GM23338 (cell line): ENCODE data around the gene KIT. TPM values are rescaled to one million over a fixed set of nuclear protein-coding genes. Genes with fewer than 3 reads are reported as not detected.

Experiments used
- ATAC-seq: fragments of 200-7000 bp; cut with Tn5 transposase; 3 replicates; pipeline ENCODE4 v1.9.1; 2020
- DNase-seq: peaks from one replicate; pipeline ENCODE4 v3.0.0-alpha.2; 2015; ENCODE audit warnings: low spot score
- H2AFZ ChIP-seq: fragments of 200-600 bp; sonication (generic); 2 replicates; pipeline ENCODE4 v1.8.0; 2016; ENCODE audit warnings: antibody characterized with exemption, mild to moderate bottlenecking, moderate library complexity
- H3F3A ChIP-seq: fragments of 200-600 bp; sonication (generic); replicated peaks from 2 replicates; pipeline ENCODE4 v1.8.0; 2017; ENCODE audit warnings: antibody characterized with exemption, mixed run types, low read depth
- H3K27ac ChIP-seq: fragments of 200-600 bp; sonication (generic); 2 replicates; pipeline ENCODE4 v1.6.1; 2016; ENCODE audit warnings: low read depth
- H3K27me3 ChIP-seq: fragments of 200-600 bp; sonication (generic); 2 replicates; pipeline ENCODE4 v1.8.0; 2016; ENCODE audit warnings: mild to moderate bottlenecking, mixed run types, moderate library complexity; ENCODE audit not compliant: insufficient read depth
- H3K36me3 ChIP-seq: fragments of 200-600 bp; sonication (generic); 2 replicates; pipeline ENCODE4 v1.8.0; 2016; ENCODE audit warnings: mild to moderate bottlenecking; ENCODE audit not compliant: insufficient read depth
- H3K4me1 ChIP-seq: fragments of 200-600 bp; sonication (generic); 2 replicates; pipeline ENCODE4 v1.8.0; 2016; ENCODE audit warnings: mild to moderate bottlenecking, moderate library complexity; ENCODE audit not compliant: insufficient read depth
- H3K4me2 ChIP-seq: fragments of 200-600 bp; sonication (generic); 2 replicates; pipeline ENCODE4 v1.7.1; 2017; ENCODE audit warnings: mixed run types
- H3K4me3 ChIP-seq: fragments of 200-600 bp; sonication (generic); 2 replicates; pipeline ENCODE4 v1.6.1; 2016; ENCODE audit warnings: mixed run types
- H3K79me2 ChIP-seq: fragments of 200-600 bp; sonication (generic); replicated peaks from 2 replicates; pipeline ENCODE4 v1.8.0; 2017; ENCODE audit warnings: mild to moderate bottlenecking; ENCODE audit not compliant: insufficient read depth
- H3K9me2 ChIP-seq: fragments of 200-600 bp; sonication (generic); 2 replicates; pipeline ENCODE4 v1.8.0; 2017; ENCODE audit not compliant: insufficient read depth
- H4K20me1 ChIP-seq: fragments of 200-600 bp; sonication (generic); replicated peaks from 2 replicates; pipeline ENCODE4 v1.8.0; 2017; ENCODE audit warnings: mild to moderate bottlenecking; ENCODE audit not compliant: insufficient read depth
- H3K27ac Mint-ChIP-seq: 2 replicates; pipeline ENCODE4 v1.8.0; 2020; ENCODE audit warnings: inconsistent platforms, mild to moderate bottlenecking, moderate library complexity, mixed read lengths
- H3K27me3 Mint-ChIP-seq: 3 replicates; pipeline ENCODE4 v1.8.0; 2022; ENCODE audit warnings: low read depth, mild to moderate bottlenecking, moderate library complexity, mixed read lengths, inconsistent platforms; ENCODE audit not compliant: insufficient read depth, poor library complexity
- H3K36me3 Mint-ChIP-seq: 3 replicates; pipeline ENCODE4 v1.8.0; 2021; ENCODE audit warnings: low read depth, mild to moderate bottlenecking, inconsistent platforms, moderate library complexity, mixed read lengths
- H3K4me1 Mint-ChIP-seq: 3 replicates; pipeline ENCODE4 v1.8.0; 2020; ENCODE audit warnings: mild to moderate bottlenecking, inconsistent platforms, mixed read lengths
- H3K4me3 Mint-ChIP-seq: 3 replicates; pipeline ENCODE4 v1.8.0; 2021; ENCODE audit warnings: moderate library complexity, mild to moderate bottlenecking, inconsistent platforms, mixed read lengths
- H3K9me3 Mint-ChIP-seq: 3 replicates; pipeline ENCODE4 v1.8.0; 2020; ENCODE audit warnings: moderate library complexity, mild to moderate bottlenecking, inconsistent platforms, mixed read lengths
- CREB1 ChIP-seq: fragments of 250-450 bp; sonication (Bioruptor Pico); IDR thresholded peaks from 2 replicates; pipeline ENCODE4 v1.5.0; 2020; ENCODE audit warnings: low read depth, mild to moderate bottlenecking, moderate library complexity
- EZH2 ChIP-seq: fragments of 200-600 bp; sonication (generic); IDR thresholded peaks from one replicate; pipeline ENCODE4 v1.8.0; 2017; ENCODE audit warnings: antibody characterized with exemption, mild to moderate bottlenecking, low read depth; ENCODE audit not compliant: unreplicated experiment
- NANOG ChIP-seq: IDR thresholded peaks from 2 replicates; pipeline ENCODE4 v1.6.1; 2016; ENCODE audit warnings: antibody characterized with exemption, borderline replicate concordance
- POLR2AphosphoS5 ChIP-seq: IDR thresholded peaks from 2 replicates; pipeline ENCODE4 v1.6.1; 2016; ENCODE audit warnings: antibody characterized with exemption, low read depth
- REST ChIP-seq: IDR thresholded peaks from one replicate; pipeline ENCODE4 v1.6.1; 2018; ENCODE audit warnings: antibody characterized with exemption; ENCODE audit not compliant: unreplicated experiment
- ZNF462 ChIP-seq: fragments of 250-450 bp; sonication (Bioruptor Pico); IDR thresholded peaks from 2 replicates; pipeline ENCODE4 v1.5.0; 2020; ENCODE audit warnings: mild to moderate bottlenecking, moderate library complexity
- polyA plus RNA-seq: library from polyadenylated mRNA; unstranded; fragments of >200 nt; fragmentation: Nextera tagmentation; extraction: Ambion mirVana; gene quantifications from 2 replicates; pipeline ENCODE4 v1.2.1, GENCODE V29; 2016
- total RNA-seq: library from RNA; depleted of rRNA; stranded (reverse); fragments of >200 nt; shearing (Covaris generic); gene quantifications from 2 replicates; pipeline ENCODE4 v1.2.3, GENCODE V29; 2014

KIT gene
- total and polyA plus RNA-seq, 2 experiments from 2014 or later: 9.0 to 28.4 TPM

GRCh38 chr4:54654753-54655152, 3.0 kb upstream of the KIT start (continued):
- TF ChIP-seq REST (no peak), POLR2AphosphoS5 (no peak), EZH2 (no peak), CREB1 (CRISPR knock-in tag) (no peak)

- Histone ChIP-seq H3K4me3 (peak overlapping the region; percentile 96), H3K9me2 (no peaks in the 10 kb centered on the region), H3K27me3 (peaks cover 46% of the 10 kb centered on the region), H3K27ac (no peak overlapping the region), H4K20me1 (peaks cover 25% of the 10 kb centered on the region), H2AFZ (peak overlapping the region; percentile 90), H3K4me2 (peak overlapping the region; percentile 100), H3K79me2 (peaks cover 29% of the 10 kb centered on the region), H3K4me1 (peaks cover 24% of the 10 kb centered on the region), H3K36me3 (no peaks in the 10 kb centered on the region), H3F3A (0 out of 2 replicates have a peak, but pooled peaks cover 2% of the 10 kb centered on the region)
- Mint-ChIP-seq H3K27ac (peak overlapping the region; percentile 68; the same call in 1 of the 2 replicates), H3K9me3 (no peaks in the 10 kb centered on the region), H3K4me3 (peak overlapping the region; percentile 86), H3K36me3 (no peaks in the 10 kb centered on the region; the same call in 2 of the 3 replicates), H3K4me1 (peaks cover 26% of the 10 kb centered on the region), H3K27me3 (peaks cover 49% of the 10 kb centered on the region)
- ATAC-seq: peak; percentile 21
- TF ChIP-seq ZNF462: no peak
- 0 out of 2 replicates have a peak, but pooled peaks have one; percentile 26 for TF ChIP-seq POLR2AphosphoS5
- TF ChIP-seq NANOG: no peak
- peak; percentile 65 for DNase-seq
Observed at GRCh38 chr4:54657185-54657550, 589 bp upstream of the KIT start.
